Subcutaneous adipose tissue (tissue), 4 donors: ENCODE data around the gene CGB5. TPM values are rescaled to one million over a fixed set of nuclear protein-coding genes. Genes with fewer than 3 reads are reported as not detected.
"Not testable (repeated sequence)": the region's sequence is repeated elsewhere in the genome, so short reads cannot be mapped to it uniquely, and the experiment has no call there.

Experiments used
- total RNA-seq, 4 donors: library from RNA; depleted of rRNA; stranded (reverse); fragments of >200 nt; gene quantifications; one replicate each; pipeline ENCODE4 v1.1.0, GENCODE V29; 2016
- TF ChIP-seq, protein P1 (sequence below): fragments of 450-650 bp; IDR thresholded peaks from one replicate; pipeline ENCODE4 v1.5.1; 2016; ENCODE audit warnings: low read depth, mild to moderate bottlenecking, control low read depth, antibody characterized with exemption, moderate library complexity

The CGB5 gene
- total RNA-seq, 4 donors from 2014 or later: not detected

DNA sequence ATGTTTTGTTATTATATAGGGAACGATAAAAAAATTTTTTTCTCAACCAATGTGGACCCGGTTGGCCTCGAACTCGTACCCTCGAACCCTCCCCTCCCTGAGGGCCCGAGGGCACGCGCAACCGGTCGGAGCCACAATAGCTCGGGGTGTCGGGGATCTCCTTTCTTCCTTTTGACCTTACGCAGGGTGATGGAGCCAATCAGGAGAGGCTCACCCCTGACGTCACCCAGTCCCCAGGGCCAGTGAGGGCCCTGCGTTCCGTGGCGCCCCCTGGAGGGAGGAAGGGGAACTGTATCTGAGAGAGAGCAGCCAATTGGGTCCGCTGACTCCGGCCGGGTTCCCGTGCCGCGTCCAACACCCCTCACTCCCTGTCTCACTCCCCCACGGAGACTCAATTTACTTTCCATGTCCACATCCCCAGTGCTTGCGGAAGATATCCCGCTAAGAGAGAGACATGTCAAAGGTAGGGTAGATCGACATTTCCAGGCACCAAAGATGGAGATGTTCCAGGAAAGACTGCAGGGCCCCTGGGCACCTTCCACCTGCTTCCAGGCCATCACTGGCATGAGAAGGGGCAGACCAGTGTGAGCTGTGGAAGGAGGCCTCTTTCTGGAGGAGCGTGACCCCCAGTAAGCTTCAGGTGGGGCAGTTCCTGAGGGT, 11.9 kb upstream of the CGB5 start, which contains the start of gene CGB2:
Gene CGB2 (plus strand): TSS at position 249 of the 660 bp plus-strand sequence. CDS start 206 bp downstream, at position 455.
- TF ChIP-seq, protein P1, sequence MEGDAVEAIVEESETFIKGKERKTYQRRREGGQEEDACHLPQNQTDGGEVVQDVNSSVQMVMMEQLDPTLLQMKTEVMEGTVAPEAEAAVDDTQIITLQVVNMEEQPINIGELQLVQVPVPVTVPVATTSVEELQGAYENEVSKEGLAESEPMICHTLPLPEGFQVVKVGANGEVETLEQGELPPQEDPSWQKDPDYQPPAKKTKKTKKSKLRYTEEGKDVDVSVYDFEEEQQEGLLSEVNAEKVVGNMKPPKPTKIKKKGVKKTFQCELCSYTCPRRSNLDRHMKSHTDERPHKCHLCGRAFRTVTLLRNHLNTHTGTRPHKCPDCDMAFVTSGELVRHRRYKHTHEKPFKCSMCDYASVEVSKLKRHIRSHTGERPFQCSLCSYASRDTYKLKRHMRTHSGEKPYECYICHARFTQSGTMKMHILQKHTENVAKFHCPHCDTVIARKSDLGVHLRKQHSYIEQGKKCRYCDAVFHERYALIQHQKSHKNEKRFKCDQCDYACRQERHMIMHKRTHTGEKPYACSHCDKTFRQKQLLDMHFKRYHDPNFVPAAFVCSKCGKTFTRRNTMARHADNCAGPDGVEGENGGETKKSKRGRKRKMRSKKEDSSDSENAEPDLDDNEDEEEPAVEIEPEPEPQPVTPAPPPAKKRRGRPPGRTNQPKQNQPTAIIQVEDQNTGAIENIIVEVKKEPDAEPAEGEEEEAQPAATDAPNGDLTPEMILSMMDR: not testable (repeated sequence)

DNA sequence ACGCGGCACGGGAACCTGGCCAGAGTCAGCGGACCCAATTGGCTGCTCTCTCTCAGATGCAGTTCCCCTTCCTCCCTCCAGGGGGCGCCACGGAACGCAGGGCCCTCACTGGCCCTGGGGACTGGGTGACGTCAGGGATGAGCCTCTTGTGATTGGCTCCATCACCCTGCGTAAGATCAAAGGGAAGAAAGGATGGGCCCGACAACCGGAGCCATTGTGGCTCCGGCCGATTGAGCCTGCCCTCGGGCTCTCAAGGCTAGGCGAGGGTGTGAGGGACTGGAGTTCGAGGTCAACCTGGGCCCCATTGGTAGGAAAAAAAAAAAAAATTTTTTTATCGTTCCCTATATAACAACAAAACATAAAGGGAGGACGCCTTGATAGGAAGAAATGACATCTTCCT, 6.8 kb upstream of the CGB5 start, which contains the start of gene CGB1:
Gene CGB1 (minus strand): TSS at position 81 of the 400 bp plus-strand sequence. CDS start 184 bp downstream, outside the sequence.
- TF ChIP-seq, protein P1: not testable (repeated sequence)

DNA sequence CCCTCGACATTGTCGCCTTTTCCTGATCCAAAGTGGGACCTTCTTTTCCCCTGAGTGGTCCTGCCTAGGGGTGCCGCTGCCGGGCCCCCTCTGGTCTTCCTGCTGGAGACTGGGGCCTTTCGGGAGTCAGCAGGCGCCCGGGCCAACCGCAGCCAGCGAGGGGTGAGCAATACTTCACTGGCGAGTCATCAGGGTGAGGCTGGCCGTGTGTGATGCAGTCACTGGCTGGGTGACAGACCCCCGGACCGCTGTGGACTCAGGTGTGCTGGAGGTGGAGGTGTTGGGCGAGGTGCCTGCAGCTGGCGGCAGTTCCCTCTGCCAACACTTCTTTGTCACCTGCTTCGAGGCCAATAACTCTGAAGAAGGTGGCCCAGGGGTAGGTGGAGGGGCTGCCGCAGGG, 1.5 kb upstream of the CGB5 start:
- TF ChIP-seq, protein P1: no peak

DNA sequence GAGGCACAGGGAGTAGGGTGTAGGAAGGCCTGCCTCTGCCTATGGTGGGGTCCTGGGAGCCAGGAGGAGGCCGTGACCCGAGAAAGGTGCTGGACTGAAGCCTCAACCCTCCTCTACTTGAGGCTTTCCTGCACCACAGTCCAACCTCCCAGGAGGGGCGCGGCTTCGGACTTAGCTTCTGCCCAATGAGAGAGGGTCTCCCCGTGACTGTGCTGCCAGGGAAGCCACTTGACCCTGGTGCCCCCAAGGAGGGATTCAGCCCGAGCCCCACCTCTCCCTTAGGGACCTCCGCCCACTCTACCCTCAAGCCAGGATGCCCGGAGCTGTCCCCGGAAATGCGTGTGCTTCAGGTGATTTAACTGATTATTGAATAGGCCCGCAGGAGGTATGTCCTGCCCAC, 5.4 kb downstream of the CGB5 start, which contains the start of gene CGB8:
Gene CGB8 (minus strand): TSS at position 101 of the 400 bp plus-strand sequence. CDS start 372 bp downstream, outside the sequence.
- TF ChIP-seq, protein P1: not testable (repeated sequence)

DNA sequence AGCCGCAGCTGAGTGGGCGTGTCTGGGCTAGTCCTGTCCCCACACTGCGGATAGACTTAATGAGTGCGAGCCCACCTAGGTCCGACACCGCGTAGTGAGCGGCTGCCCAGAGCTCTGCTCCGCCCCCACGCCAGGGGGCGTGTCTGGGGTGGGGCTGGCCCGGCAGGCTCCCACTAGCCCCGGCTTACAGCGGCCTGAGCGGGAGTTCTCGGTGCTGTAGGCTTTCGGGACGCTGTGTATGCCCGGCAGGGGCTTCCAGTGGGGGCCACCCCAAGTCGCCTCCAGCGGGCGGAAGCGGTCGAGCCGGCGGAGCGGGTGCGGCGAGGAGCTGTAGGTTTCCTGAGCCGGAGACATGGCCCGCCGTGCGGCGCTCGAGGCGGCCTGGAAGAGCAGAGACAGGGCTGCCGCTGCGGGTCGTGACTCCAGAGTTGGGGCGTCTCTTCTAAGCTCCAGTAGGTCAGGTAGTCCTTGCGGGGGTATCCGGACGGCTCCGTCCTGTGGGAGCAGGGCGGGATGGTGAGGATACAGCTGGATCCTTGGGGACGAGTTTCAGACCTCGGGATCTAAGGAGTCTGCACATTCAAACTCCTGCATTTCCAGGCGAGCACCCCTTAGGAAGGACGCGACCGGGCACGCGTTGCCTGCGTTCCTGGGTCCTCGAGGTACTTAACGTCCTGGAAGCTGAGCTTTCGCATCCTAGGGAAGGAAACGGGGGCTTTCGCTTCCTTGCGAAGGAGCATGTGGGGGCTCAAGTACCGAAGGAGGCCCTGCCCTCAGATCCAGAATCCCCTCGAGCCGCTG, 12.7 kb downstream of the CGB5 start:
- TF ChIP-seq, protein P1: no peak

DNA sequence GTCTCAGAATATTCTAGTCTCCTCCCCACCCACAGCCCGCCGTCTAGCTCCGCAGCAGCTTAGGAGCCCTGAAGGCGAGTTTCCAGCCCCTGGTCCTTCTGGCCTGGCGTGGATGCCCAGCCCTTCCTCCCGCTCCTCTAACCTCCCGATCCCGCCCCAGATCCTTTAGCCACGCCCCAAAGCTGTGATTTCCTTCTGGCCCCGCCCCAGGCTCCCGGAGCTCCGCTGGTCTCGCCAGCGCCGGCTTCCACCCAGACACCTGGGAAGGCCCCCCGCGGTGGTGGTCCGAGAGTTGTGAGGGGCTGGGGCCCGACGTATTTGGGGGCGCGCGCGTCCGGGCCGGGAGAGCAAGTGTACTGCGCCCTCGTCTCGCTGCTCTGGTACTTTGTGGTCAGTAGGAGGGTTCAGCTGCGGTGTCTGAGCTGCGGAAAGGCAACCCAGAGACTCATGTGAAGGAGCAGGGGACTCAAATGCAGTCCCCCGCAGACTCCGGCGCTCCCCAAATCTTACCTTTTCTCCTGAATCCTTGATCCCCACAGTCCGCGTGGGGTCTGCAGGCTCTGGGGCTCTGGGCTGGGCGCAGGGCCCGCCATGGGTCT, 14.1 kb downstream of the CGB5 start, which contains the start of gene CGB7:
Gene CGB7 (minus strand): TSS at position 114 of the 599 bp plus-strand sequence. CDS start 2,374 bp downstream, outside the sequence.
- TF ChIP-seq, protein P1: no peak
